Measurements from ENCODE around the gene VPS41.
A peak's percentile ranks its signal among the peaks of the same experiment; 100 is the strongest.

Gene VPS41

GRCh38 chr7:38677981-38678697 lies 230.9 kb downstream of the VPS41 start:
- no peaks in the 10 kb centered on the region for H3K79me2 ChIP-seq (ENCODE audit: control insufficient read depth, insufficient read depth, low read length, unreplicated experiment)
- peaks cover 21% of the 10 kb centered on the region for H3K4me1 ChIP-seq (ENCODE audit: control insufficient read depth, insufficient read depth, low read length, unreplicated experiment)
- H3K4me3 ChIP-seq (ENCODE audit: low read depth, low read length) = no peak overlapping the region
- no peak overlapping the region for H2AFZ ChIP-seq (ENCODE audit: low read length, unreplicated experiment)
- no peaks in the 10 kb centered on the region for H3K36me3 ChIP-seq (ENCODE audit: insufficient read depth, low read length)
- no peaks in the 10 kb centered on the region for H3K27me3 ChIP-seq (ENCODE audit: insufficient read depth, low read length)
- H3K27ac ChIP-seq (ENCODE audit: low read depth, low read length) = no peak overlapping the region

GRCh38 chr7:38675494-38676106 lies 233.4 kb downstream of the VPS41 start:
- Histone ChIP-seq H3K36me3 (ENCODE audit: insufficient read depth, low read length) (no peaks in the 10 kb centered on the region), H3K4me3 (ENCODE audit: low read depth, low read length) (no peak overlapping the region), H3K79me2 (ENCODE audit: control insufficient read depth, insufficient read depth, low read length, unreplicated experiment) (no peaks in the 10 kb centered on the region), H3K4me1 (ENCODE audit: control insufficient read depth, insufficient read depth, low read length, unreplicated experiment) (peaks cover 21% of the 10 kb centered on the region), H2AFZ (ENCODE audit: low read length, unreplicated experiment) (peak overlapping the region; percentile 63), H3K27ac (ENCODE audit: low read depth, low read length) (no peak overlapping the region), H3K27me3 (ENCODE audit: insufficient read depth, low read length) (no peaks in the 10 kb centered on the region)

- no peaks in the 10 kb centered on the region for H3K36me3 ChIP-seq (ENCODE audit: insufficient read depth, low read length)
- peak overlapping the region; percentile 63 for H2AFZ ChIP-seq (ENCODE audit: low read length, unreplicated experiment)
- peaks cover 21% of the 10 kb centered on the region for H3K4me1 ChIP-seq (ENCODE audit: control insufficient read depth, insufficient read depth, low read length, unreplicated experiment)
- H3K27me3 ChIP-seq (ENCODE audit: insufficient read depth, low read length) = no peaks in the 10 kb centered on the region
- peak overlapping the region; percentile 71 for H3K27ac ChIP-seq (ENCODE audit: low read depth, low read length)
- no peak overlapping the region for H3K4me3 ChIP-seq (ENCODE audit: low read depth, low read length)
- no peaks in the 10 kb centered on the region for H3K79me2 ChIP-seq (ENCODE audit: control insufficient read depth, insufficient read depth, low read length, unreplicated experiment)
These were observed 234.5 kb downstream of the VPS41 start for GRCh38 chr7:38674513-38674912.

GRCh38 chr7:38673795-38674194 lies 235.2 kb downstream of the VPS41 start:
- peak overlapping the region; percentile 71 for H3K27ac ChIP-seq (ENCODE audit: low read depth, low read length)
- no peaks in the 10 kb centered on the region for H3K27me3 ChIP-seq (ENCODE audit: insufficient read depth, low read length)
- peak overlapping the region; percentile 39; the same call in 1 of the 2 replicates for H3K4me3 ChIP-seq (ENCODE audit: low read depth, low read length)
- H3K4me1 ChIP-seq (ENCODE audit: control insufficient read depth, insufficient read depth, low read length, unreplicated experiment) = peaks cover 18% of the 10 kb centered on the region
- H3K79me2 ChIP-seq (ENCODE audit: control insufficient read depth, insufficient read depth, low read length, unreplicated experiment) = no peaks in the 10 kb centered on the region
- peak overlapping the region; percentile 63 for H2AFZ ChIP-seq (ENCODE audit: low read length, unreplicated experiment)
- no peaks in the 10 kb centered on the region for H3K36me3 ChIP-seq (ENCODE audit: insufficient read depth, low read length)

Measured in ACC112 (cell line).